Activated T-cell treated with anti-CD3 and anti-CD28 coated beads, Interleukin-2, amount 50 U/mL, for 4 hours (primary cell): ENCODE measurements around the gene FGF14. TPM values are rescaled to one million over a fixed set of nuclear protein-coding genes. Genes with fewer than 3 reads are reported as not detected.

Source experiments
- ATAC-seq, 2 donors: fragments of 200-7000 bp; cut with Tn5 transposase; one replicate each; pipeline ENCODE4 v1.10.0; 2021
- DNase-seq: peaks from one replicate; pipeline ENCODE4 v3.0.0-alpha.2; 2020
- H3K27me3 Mint-ChIP-seq: one replicate; pipeline ENCODE4 v1.8.0; 2021; ENCODE audit warnings: low read depth, mixed read lengths
- H3K36me3 Mint-ChIP-seq: one replicate; pipeline ENCODE4 v1.8.0; 2022; ENCODE audit warnings: mixed read lengths; ENCODE audit not compliant: insufficient read depth
- H3K4me1 Mint-ChIP-seq: one replicate; pipeline ENCODE4 v1.8.0; 2021; ENCODE audit warnings: low read depth, mixed read lengths
- H3K4me3 Mint-ChIP-seq: one replicate; pipeline ENCODE4 v1.8.0; 2021; ENCODE audit warnings: mild to moderate bottlenecking, moderate library complexity, mixed read lengths
- H3K9me3 Mint-ChIP-seq: one replicate; pipeline ENCODE4 v1.8.0; 2021; ENCODE audit warnings: mixed read lengths
- total RNA-seq, 3 donors: library from RNA; stranded (reverse); gene quantifications; one replicate each; pipeline ENCODE4 v1.2.1, GENCODE V29; 2021

The FGF14 gene
- not detected for total RNA-seq

GRCh38 chr13:102401766-102402165 is at the start of gene FGF14:
FGF14 (minus strand) TSS chr13:102402048.
- Mint-ChIP-seq H3K36me3 (no peaks in the 10 kb centered on the region), H3K4me3 (peak within 1 kb of the TSS; percentile 68), H3K9me3 (no peaks in the 10 kb centered on the region)

GRCh38 chr13:102443249-102443648 is 41.4 kb upstream of the FGF14 start:
- peaks cover 23% of the 10 kb centered on the region for H3K27me3 Mint-ChIP-seq
- H3K4me3 Mint-ChIP-seq: no peak overlapping the region
- peaks cover 4% of the 10 kb centered on the region for H3K9me3 Mint-ChIP-seq
- H3K36me3 Mint-ChIP-seq: no peaks in the 10 kb centered on the region
- no peak for DNase-seq
- H3K4me1 Mint-ChIP-seq: no peaks in the 10 kb centered on the region
- no peak for ATAC-seq

More at GRCh38 chr13:102401766-102402165, at the start of gene FGF14:
- ATAC-seq: no peak
- peaks cover 28% of the 10 kb centered on the region for H3K4me1 Mint-ChIP-seq
- no peak for DNase-seq
- H3K27me3 Mint-ChIP-seq: peaks cover 58% of the 10 kb centered on the region

GRCh38 chr13:102441085-102441484 is 39.2 kb upstream of the FGF14 start:
- Mint-ChIP-seq H3K36me3 (no peaks in the 10 kb centered on the region), H3K27me3 (peaks cover 29% of the 10 kb centered on the region), H3K4me3 (no peak overlapping the region), H3K9me3 (peaks cover 4% of the 10 kb centered on the region), H3K4me1 (no peaks in the 10 kb centered on the region)
- DNase-seq (no peak), ATAC-seq (no peak)

GRCh38 chr13:102440259-102440936 is 38.5 kb upstream of the FGF14 start:
- no peak overlapping the region for H3K4me3 Mint-ChIP-seq
- ATAC-seq: no peak

GRCh38 chr13:102422690-102423089 is 20.8 kb upstream of the FGF14 start:
- H3K4me3 Mint-ChIP-seq: no peak overlapping the region
- ATAC-seq (no peak), DNase-seq (no peak)
- H3K9me3 Mint-ChIP-seq: peaks cover 29% of the 10 kb centered on the region
- no peaks in the 10 kb centered on the region for H3K36me3 Mint-ChIP-seq
- H3K4me1 Mint-ChIP-seq: no peaks in the 10 kb centered on the region
- peaks cover 2% of the 10 kb centered on the region for H3K27me3 Mint-ChIP-seq

More at GRCh38 chr13:102440259-102440936, 38.5 kb upstream of the FGF14 start:
- Mint-ChIP-seq H3K4me1 (no peaks in the 10 kb centered on the region), H3K36me3 (no peaks in the 10 kb centered on the region), H3K9me3 (peaks cover 4% of the 10 kb centered on the region), H3K27me3 (peaks cover 30% of the 10 kb centered on the region)
- no peak for DNase-seq

DNA sequence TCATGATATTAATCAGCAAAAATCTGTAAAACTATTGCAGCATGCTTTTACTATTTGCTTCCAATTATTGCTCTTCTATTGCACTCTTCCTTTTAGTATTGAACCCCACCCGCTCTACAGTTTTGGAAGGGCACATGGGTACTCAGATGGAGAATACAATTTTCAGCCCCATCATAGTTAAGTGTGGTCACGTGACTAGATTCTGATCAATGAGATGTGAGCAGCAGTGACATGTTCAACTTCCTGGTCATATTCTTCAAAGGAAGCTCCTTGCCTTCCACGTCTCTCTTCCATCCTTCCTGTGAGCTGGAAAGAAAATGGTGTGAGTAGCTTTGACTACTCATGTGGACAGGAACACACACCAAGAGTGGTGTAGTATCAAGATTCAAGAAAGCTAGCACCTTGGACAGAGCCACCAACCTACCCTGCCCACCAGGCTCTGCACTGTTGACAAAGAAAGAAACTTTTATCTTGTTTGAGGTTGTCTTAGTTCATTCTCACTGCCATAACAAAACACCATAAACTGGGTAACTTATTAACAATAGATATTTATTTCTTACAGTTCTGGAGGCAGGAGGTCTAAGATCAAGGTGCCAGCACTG is 3.8 kb upstream of the FGF14 start:
- Mint-ChIP-seq H3K36me3 (no peaks in the 10 kb centered on the region), H3K4me3 (no peak overlapping the region), H3K9me3 (no peaks in the 10 kb centered on the region), H3K27me3 (peaks cover 58% of the 10 kb centered on the region), H3K4me1 (peaks cover 18% of the 10 kb centered on the region)
- DNase-seq (no peak), ATAC-seq (no peak)

DNA sequence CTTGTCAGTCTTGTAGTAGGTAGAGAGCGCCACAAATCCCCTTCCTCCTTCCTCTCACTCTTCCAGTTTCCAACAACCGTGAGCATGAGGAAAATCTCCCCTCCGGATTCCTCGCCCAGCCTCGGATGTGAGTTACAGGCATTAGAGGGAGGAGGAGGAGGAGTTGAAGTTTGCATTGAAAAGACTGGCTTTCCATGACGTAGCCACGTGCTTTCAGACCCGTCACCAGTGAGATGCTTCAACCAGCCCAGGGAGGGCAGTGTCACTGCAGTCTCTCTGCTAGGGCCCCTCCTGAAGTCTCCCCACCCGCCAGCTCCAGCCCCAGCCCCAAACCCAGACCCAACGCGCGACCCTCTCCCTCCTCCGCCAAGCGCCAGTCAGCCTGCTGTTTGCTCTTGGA is 442 bp upstream of the FGF14 start:
- Mint-ChIP-seq H3K27me3 (peaks cover 61% of the 10 kb centered on the region), H3K4me3 (peak overlapping the region; percentile 2), H3K4me1 (peaks cover 28% of the 10 kb centered on the region)

GRCh38 chr13:102401265-102401664 is 583 bp downstream of the FGF14 start:
- peak overlapping the region; percentile 68 for H3K4me3 Mint-ChIP-seq
- H3K36me3 Mint-ChIP-seq: no peaks in the 10 kb centered on the region
- peak; percentile 19 to 29 for ATAC-seq
- H3K4me1 Mint-ChIP-seq: peaks cover 28% of the 10 kb centered on the region
- no peak for DNase-seq
- H3K9me3 Mint-ChIP-seq: no peaks in the 10 kb centered on the region
- peaks cover 57% of the 10 kb centered on the region for H3K27me3 Mint-ChIP-seq

More for the DNA sequence above, 442 bp upstream of the FGF14 start:
- ATAC-seq (peak; percentile 59 to 69), DNase-seq (peak; percentile 19)
- H3K36me3 Mint-ChIP-seq: no peaks in the 10 kb centered on the region
- no peaks in the 10 kb centered on the region for H3K9me3 Mint-ChIP-seq

GRCh38 chr13:102400675-102401145 is 1.1 kb downstream of the FGF14 start:
- no peaks in the 10 kb centered on the region for H3K36me3 Mint-ChIP-seq
- H3K4me1 Mint-ChIP-seq: peaks cover 28% of the 10 kb centered on the region
- peak in 1 of 2 donors; percentile 8 for ATAC-seq
- no peaks in the 10 kb centered on the region for H3K9me3 Mint-ChIP-seq
- H3K4me3 Mint-ChIP-seq: peak overlapping the region; percentile 68
- no peak for DNase-seq
- peaks cover 57% of the 10 kb centered on the region for H3K27me3 Mint-ChIP-seq

GRCh38 chr13:102399791-102400674 is 1.8 kb downstream of the FGF14 start:
- ATAC-seq (peak; percentile 51 to 53), DNase-seq (peak; percentile 7)
- Mint-ChIP-seq H3K27me3 (peaks cover 52% of the 10 kb centered on the region), H3K4me3 (peak overlapping the region; percentile 68), H3K4me1 (peaks cover 29% of the 10 kb centered on the region), H3K9me3 (no peaks in the 10 kb centered on the region), H3K36me3 (no peaks in the 10 kb centered on the region)

DNA sequence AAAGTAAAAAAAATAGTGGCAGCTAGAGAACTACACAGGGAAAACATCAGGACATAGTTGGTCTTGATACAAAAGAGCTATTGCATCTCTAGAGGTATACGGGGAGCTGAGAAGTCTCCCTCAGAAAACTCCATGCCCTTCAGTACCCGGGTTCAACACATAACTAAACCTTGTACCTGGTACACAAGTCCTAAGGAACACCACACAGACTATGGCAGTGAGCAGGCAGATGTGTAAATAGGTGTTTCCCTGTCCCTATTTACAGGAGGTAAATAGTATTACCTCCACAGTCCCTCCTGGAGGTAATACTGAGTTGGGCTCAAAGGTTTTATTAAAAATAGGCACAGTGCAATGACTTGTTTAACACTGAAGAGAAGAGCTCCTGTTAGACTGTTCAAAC is 5.9 kb downstream of the FGF14 start:
- DNase-seq: no peak
- no peaks in the 10 kb centered on the region for H3K36me3 Mint-ChIP-seq
- H3K4me3 Mint-ChIP-seq: peak overlapping the region; percentile 6
- peaks cover 33% of the 10 kb centered on the region for H3K4me1 Mint-ChIP-seq
- peaks cover 26% of the 10 kb centered on the region for H3K27me3 Mint-ChIP-seq
- ATAC-seq: no peak
- no peaks in the 10 kb centered on the region for H3K9me3 Mint-ChIP-seq

DNA sequence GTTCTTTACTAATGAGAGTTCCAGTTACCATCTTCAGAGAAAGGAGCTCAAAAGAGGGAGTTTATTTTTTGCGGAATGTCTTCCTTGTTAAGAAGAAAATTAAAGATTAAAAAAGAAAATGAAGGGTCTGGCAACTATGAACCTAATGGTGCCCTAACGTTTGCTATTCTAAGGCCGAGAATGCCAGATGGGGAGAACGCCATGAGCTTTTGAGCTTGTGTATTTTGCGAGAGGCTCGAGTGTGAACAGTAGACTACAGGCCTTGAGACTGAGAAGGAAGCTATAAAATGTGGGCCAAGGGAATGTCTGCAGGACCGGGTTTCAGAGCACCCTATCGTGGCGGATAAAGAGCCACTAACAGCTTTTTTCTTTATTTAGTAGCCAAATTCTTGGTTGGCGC is 6.7 kb downstream of the FGF14 start:
- Mint-ChIP-seq H3K4me1 (peaks cover 27% of the 10 kb centered on the region), H3K9me3 (no peaks in the 10 kb centered on the region), H3K27me3 (peaks cover 21% of the 10 kb centered on the region), H3K4me3 (peak overlapping the region; percentile 82), H3K36me3 (no peaks in the 10 kb centered on the region)
- ATAC-seq (no peak), DNase-seq (no peak)

- Mint-ChIP-seq H3K9me3 (no peaks in the 10 kb centered on the region), H3K4me1 (peaks cover 23% of the 10 kb centered on the region), H3K4me3 (peak overlapping the region; percentile 82), H3K36me3 (no peaks in the 10 kb centered on the region), H3K27me3 (peaks cover 14% of the 10 kb centered on the region)
- peak; percentile 97 for DNase-seq
- peak; percentile 74 to 75 for ATAC-seq
Observed at GRCh38 chr13:102394158-102395053, 7.4 kb downstream of the FGF14 start.
